ENCODE results near the gene SLC19A1. TPM values are rescaled to one million over a fixed set of nuclear protein-coding genes. Genes with fewer than 3 reads are reported as not detected.
"Not testable (repeated sequence)": the region's sequence is repeated elsewhere in the genome, so short reads cannot be mapped to it uniquely, and the experiment has no call there.

The SLC19A1 gene
- total RNA-seq, 4 donors from 2014 or later: 1.5 to 8.6 (median 5.3) TPM

DNA sequence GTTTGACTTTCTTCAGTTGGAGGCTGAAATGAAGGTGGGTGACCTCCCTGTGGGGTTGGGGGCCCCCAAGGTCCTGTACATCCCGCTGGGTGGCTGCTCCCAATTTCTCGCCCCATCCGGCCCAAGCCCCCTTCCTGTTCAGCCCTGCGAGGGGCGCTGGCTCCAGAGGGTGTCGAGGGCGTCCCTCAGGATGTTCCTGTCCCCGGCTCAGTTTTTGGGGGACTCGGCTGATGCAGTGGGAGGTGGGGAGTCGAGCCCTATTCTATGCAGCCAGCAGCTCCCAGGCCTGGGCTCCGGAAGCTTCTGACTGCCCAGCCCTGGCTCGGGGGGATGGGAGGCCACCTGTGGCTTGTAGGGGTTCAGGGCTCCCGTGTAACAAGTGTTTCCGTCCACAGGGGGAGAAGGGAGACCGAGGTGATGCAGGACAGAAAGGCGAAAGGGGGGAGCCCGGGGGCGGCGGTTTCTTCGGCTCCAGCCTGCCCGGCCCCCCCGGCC lies 38.2 kb downstream of the SLC19A1 start:
- no CpG with 5 or more reads among the region's 22 CpGs for WGBS, 2 donors (ENCODE audit: low coverage in 1 of 2)

GRCh38 chr21:45503226-45503625 lies 39.0 kb downstream of the SLC19A1 start:
- not testable (repeated sequence) for H3K4me1 ChIP-seq, H3K27ac ChIP-seq, ATAC-seq, H3K9me3 ChIP-seq, H3K27me3 ChIP-seq, H3K4me3 ChIP-seq
- peaks cover 0 to 49% of the 10 kb centered on the region in 2 donors for H3K36me3 ChIP-seq
- WGBS, 2 donors (ENCODE audit: low coverage in 1 of 2): 93 to 100% methylated on average over 1 to 3 of the region's 4 CpGs

More for the DNA sequence above, 38.2 kb downstream of the SLC19A1 start:
- no peak for TF ChIP-seq POLR2A (IDR thresholded peaks at IDR 0.05)
- TF ChIP-seq POLR2AphosphoS5 (IDR thresholded peaks at IDR 0.05): no peak
- no peak for TF ChIP-seq CTCF (IDR thresholded peaks at IDR 0.05)
- no peak for TF ChIP-seq EP300 (IDR thresholded peaks at IDR 0.05)
- ATAC-seq: no peak
- Histone ChIP-seq H3K27ac (no peak overlapping the region), H3K4me1 (no peaks in the 10 kb centered on the region), H3K36me3 (peaks cover 0 to 47% of the 10 kb centered on the region in 2 donors), H3K9me3 (no peaks in the 10 kb centered on the region), H3K4me3 (no peak overlapping the region), H3K27me3 (no peaks in the 10 kb centered on the region)

DNA sequence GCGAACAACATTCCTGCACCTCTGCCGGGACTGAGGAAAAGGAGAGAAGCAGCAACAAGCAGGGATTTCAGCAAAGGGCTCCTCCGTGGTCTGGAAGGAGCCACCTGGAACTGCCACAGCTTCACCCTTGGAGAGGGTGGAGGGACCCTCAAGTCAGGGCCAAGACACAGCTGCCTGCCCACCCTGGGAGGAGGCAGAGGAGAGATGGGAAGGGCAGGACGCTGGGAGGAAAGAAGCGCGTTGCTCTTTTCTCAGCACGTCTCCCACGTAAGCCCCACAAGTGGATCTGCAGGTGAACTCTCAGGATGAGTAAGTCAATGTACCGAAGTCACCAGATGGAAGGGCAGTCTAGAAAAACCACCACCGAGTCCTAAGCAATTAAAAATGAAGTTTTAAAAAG lies 39.6 kb downstream of the SLC19A1 start:
- H3K4me3 ChIP-seq: no peak overlapping the region
- WGBS, 2 donors (ENCODE audit: low coverage in 1 of 2): 64 to 77% methylated on average over 7 to 9 of the region's 10 CpGs
- H3K36me3 ChIP-seq: peaks cover 0 to 55% of the 10 kb centered on the region in 2 donors
- no peak for ATAC-seq
- H3K4me1 ChIP-seq: no peaks in the 10 kb centered on the region
- H3K27me3 ChIP-seq: no peaks in the 10 kb centered on the region
- no peak overlapping the region for H3K27ac ChIP-seq
- H3K9me3 ChIP-seq: no peaks in the 10 kb centered on the region
- no peak for TF ChIP-seq CTCF (IDR thresholded peaks at IDR 0.05)
- TF ChIP-seq POLR2AphosphoS5 (IDR thresholded peaks at IDR 0.05): no peak
- TF ChIP-seq EP300 (IDR thresholded peaks at IDR 0.05): no peak
- TF ChIP-seq POLR2A (IDR thresholded peaks at IDR 0.05): no peak

DNA sequence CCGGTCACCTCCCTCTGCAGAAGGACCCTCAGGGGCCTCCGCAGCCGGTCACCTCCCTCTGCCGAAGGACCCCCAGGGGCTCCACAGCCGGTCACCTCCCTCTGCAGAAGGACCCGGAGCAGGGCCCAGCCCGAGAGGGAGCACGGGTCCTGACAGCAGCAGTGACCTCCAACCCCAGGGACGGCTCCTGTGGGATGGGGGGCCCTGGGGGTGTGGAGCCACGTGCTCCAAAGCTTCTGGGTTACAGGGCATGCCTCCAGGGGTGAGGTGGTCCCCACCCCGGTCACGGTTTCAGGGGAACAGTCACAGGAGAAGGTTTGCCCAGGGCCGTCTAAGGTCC lies 40.3 kb downstream of the SLC19A1 start:
- TF ChIP-seq CTCF (IDR thresholded peaks at IDR 0.05) (no peak), EP300 (IDR thresholded peaks at IDR 0.05) (no peak), POLR2AphosphoS5 (IDR thresholded peaks at IDR 0.05) (no peak), POLR2A (IDR thresholded peaks at IDR 0.05) (no peak)
- no peaks in the 10 kb centered on the region for H3K4me1 ChIP-seq
- no peaks in the 10 kb centered on the region for H3K27me3 ChIP-seq
- WGBS, 2 donors (ENCODE audit: low coverage in 1 of 2): 57% methylated on average over 1 of the region's 13 CpGs; no CpG with 5 or more reads in 1 of the 2 donors
- no peak overlapping the region for H3K4me3 ChIP-seq
- no peak for ATAC-seq
- no peaks in the 10 kb centered on the region for H3K9me3 ChIP-seq
- H3K36me3 ChIP-seq: peaks cover 0 to 59% of the 10 kb centered on the region in 2 donors
- no peak overlapping the region for H3K27ac ChIP-seq

GRCh38 chr21:45501081-45502005 lies 40.9 kb downstream of the SLC19A1 start:
- not testable (repeated sequence) for ATAC-seq, H3K27me3 ChIP-seq, H3K27ac ChIP-seq, H3K9me3 ChIP-seq, H3K4me3 ChIP-seq, H3K4me1 ChIP-seq
- H3K36me3 ChIP-seq: peaks cover 0 to 60% of the 10 kb centered on the region in 2 donors
- WGBS, 2 donors (ENCODE audit: low coverage in 1 of 2): 64 to 100% methylated on average over 1 to 6 of the region's 20 CpGs
